Mesenteric fat pad (tissue), 1 donor: Measurements from ENCODE around the gene ARL6IP4. TPM values are rescaled to one million over a fixed set of nuclear protein-coding genes. Genes with fewer than 3 reads are reported as not detected.

Source experiments
- DNase-seq: peaks from one replicate; pipeline ENCODE4 v3.0.0-alpha.2; 2020; ENCODE audit warnings: low spot score
- total RNA-seq: library from RNA; stranded (reverse); fragmentation: NEBNext Ultra II Directional; extraction: Animal tissue kit (Norgen Biotek cat#: 25700); gene quantifications from one replicate; pipeline ENCODE4 v1.2.1, GENCODE V29; 2021
- donor health status: DM: yes; HTN: yes; CAD: no.

The ARL6IP4 gene
- total RNA-seq, 1 donor from 2014 or later, result 132 TPM

DNA sequence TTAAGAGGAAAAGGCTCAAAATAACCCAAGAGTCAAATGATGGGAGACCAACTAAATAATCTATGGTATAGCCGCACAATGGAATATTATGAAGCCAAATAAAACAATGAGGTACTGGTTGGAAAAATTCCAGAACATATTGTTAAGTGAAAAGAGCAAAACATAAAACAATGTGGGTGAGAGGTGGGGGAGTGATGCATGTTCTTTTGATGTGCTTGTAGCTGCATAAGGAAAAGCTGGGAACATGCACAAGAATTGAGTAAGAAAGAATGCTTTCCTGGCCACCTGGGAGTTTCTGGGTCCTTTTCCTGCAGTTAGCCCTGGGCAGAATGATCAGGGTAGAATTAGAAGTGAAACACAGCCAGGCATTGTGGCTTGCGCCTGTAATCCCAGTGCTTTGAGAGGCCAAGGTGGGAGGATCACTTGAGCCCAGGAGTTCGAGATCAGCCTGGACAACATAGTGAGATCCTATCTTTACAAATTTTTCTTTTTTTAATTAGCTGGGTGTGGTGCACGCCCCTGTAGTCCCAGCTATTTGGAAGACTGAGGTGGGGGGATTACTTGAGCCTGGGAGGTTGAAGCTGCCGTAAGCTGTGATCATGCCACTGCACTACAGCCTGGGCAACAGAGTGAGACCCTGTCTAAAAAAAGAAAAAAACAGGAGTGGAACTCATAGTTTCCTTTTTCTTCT, 22.1 kb upstream of the ARL6IP4 start:
- DNase-seq, result no peak

DNA sequence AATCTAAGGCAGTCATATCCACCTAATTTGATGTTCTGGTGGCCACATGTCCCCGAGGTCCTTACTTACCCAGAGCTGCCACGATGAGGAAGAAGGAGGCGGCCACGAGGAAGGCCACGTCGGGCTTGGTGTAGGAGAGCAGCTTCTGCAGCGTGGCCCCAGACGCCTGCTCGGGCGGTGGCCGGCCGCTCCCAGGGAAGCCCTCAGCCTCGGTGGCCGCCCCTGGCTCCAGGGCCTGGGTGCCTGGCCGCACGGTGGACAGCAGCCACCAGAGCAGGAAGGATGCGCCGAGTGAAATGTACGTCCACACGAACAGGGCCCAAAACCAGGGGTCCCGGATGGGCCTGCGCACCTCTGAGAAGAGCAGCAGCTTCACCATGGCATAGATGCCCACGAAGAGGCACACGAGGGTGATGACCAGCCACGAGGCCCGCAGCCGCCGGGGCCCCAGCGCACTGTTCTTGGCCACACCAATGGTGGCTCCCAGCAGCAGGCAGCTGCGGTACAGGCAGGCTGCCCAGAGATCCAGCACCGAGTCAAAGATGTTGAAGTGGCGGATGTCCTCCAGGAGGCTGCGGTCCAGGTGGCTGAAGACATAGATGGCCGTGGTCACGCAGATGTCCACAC, 20.8 kb upstream of the ARL6IP4 start:
- DNase-seq, result no peak

DNA sequence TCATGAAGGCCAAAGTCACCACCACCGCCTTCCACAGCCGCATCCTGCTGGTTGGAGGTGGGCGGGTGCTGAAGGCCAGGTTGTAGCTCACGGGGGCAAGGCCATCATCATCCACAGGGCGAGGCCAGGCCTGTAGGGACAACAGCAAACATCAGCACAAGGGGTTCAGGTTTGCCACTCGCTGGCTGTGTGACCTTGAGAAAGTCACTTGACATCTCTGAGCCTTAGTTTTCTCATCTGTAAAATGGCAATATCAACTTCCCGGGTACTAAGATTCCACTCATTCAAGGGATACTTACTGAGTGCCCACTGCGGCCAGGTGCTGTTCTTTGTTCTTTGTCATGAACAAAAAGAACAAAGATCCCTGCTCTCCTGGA, 20.3 kb upstream of the ARL6IP4 start:
- no peak for DNase-seq

- no peak for DNase-seq
Observed at GRCh38 chr12:122961531-122962329, 18.8 kb upstream of the ARL6IP4 start.

GRCh38 chr12:122963941-122964265, 16.6 kb upstream of the ARL6IP4 start:
- no peak for DNase-seq

GRCh38 chr12:122964439-122965257, 15.8 kb upstream of the ARL6IP4 start:
- no peak for DNase-seq

GRCh38 chr12:122965321-122965751, 15.1 kb upstream of the ARL6IP4 start:
- DNase-seq, result no peak

- peak; percentile 97 for DNase-seq
Observed at GRCh38 chr12:122965851-122966742, 14.4 kb upstream of the ARL6IP4 start, which contains the start of gene ABCB9. Gene ABCB9, minus strand, starts transcription at chr12:122966463. Its CDS starts 6,228 bp downstream, at chr12:122960235.

- DNase-seq, result no peak
Observed at GRCh38 chr12:122966743-122967550, 13.5 kb upstream of the ARL6IP4 start.

- DNase-seq, result no peak
Observed at GRCh38 chr12:122968104-122968503, 12.4 kb upstream of the ARL6IP4 start.

GRCh38 chr12:122969676-122970075, 10.8 kb upstream of the ARL6IP4 start:
- DNase-seq, result no peak

DNA sequence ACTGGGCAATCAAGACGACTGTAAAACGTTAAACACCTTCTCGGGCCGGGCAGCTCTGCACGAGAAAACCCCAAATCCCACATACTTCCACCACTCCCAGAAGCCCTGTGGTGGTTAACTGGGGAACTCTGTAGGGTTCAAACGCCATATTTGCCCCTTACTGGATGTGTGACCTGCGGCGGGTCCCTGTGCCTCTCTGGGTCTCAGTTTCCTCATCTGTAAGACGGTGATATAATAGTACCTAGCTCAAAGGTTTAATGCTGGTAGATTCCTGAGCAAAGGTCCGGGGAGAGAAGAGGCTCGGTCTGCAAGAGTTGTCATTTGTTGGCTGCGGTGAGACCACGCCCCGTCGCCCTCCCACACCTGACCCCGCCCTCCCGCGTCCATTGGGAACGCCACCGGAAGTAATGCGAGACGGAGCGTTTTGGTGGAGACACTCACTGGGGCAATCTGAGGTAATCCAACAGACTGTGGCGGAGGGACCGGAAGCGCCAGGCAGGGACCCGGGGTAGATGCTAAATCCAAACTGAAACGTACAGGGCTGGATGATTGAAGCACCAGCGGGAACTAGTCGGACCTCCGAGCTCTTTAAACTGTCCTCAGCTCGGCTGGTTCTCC, 6.1 kb upstream of the ARL6IP4 start:
- peak; percentile 99 for DNase-seq

DNA sequence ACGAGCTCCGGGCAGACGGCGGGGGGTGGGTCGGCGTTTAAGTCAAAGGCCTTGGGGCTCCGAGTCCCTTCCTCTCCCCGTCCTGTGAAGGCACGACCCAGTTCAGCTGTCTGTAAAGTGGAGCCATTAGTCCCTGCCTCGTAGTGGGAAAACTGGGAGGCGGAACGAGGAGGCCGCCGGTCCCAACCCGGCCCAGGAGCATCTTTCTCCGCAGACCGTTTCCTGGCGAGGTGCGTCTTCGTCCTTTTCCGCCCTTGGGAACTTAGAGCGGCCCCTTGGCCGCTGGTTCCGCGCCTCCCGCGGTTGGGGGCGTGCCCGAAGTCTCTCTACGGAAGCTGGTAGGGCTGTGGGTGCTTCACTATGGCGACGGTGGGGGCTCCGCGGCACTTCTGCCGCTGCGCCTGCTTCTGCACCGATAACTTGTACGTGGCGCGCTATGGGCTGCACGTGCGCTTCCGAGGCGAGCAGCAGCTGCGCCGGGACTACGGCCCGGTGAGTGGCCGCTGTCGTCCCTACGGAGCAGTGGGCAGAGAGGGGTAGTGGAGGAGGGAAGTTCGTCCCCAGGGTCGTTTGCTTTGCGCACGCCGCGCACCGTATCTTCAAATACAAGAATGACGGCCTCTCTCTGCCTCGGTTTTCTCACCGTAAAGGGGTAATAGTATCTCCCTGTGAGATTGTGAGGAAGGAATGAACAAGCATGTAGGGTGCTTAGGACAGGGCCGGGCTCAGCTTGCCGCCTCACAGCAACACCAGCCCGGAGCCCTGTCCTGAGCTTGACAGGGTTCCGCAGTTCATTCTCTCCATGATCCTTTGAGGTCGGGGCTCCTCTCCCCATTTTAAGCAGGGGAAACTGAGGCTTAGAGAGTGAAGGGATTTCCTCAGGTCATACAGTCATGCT, 5.3 kb upstream of the ARL6IP4 start, which contains the start of gene OGFOD2:
OGFOD2 (plus strand) TSS at position 353 of the 898 bp plus-strand sequence; CDS start at position 361, 8 bp downstream.
- peak; percentile 97 for DNase-seq

- DNase-seq, result no peak
Observed at GRCh38 chr12:122975790-122976647, 4.5 kb upstream of the ARL6IP4 start.

- DNase-seq, result no peak
Observed at GRCh38 chr12:122976648-122976975, 3.9 kb upstream of the ARL6IP4 start.

DNA sequence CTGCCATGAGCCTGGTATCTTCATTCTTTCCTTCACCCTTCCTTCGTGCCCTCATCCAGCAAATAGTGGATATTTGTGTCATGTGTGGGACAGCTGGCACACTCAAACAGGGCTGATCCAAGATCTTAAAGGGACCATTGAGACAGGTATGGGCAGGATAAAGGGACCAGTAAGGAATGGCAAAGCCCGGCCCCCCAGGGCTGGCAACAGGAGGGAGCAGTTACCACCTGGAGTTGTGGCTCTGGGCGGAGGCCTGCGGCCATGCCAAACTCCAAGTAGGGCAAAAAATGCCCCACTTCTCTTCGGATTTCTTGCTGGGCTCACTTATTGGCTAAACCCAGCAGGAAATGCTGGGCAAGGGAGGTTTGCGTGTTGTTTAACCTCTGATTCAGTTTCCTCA, 3.3 kb upstream of the ARL6IP4 start:
- DNase-seq, result no peak
